Nephron (organoid): ENCODE measurements around the gene CHGA.

Experiments
- H3K27ac Mint-ChIP-seq, 3 experiments: 2 replicates each; pipeline ENCODE4 v1.8.0; 2020; ENCODE audit warnings: mixed read lengths in 3 of 3, mild to moderate bottlenecking in 2 of 3, moderate library complexity in 1 of 3
- H3K27me3 Mint-ChIP-seq: 2 replicates; pipeline ENCODE4 v1.8.0; 2021; ENCODE audit warnings: low read depth, mild to moderate bottlenecking, moderate library complexity, mixed read lengths
- H3K36me3 Mint-ChIP-seq: 2 replicates; pipeline ENCODE4 v1.8.0; 2020; ENCODE audit warnings: low read depth, mixed read lengths
- H3K4me1 Mint-ChIP-seq: 2 replicates; pipeline ENCODE4 v1.8.0; 2020; ENCODE audit warnings: mixed read lengths
- H3K4me3 Mint-ChIP-seq, 3 experiments: 2 replicates each; pipeline ENCODE4 v1.8.0; 2020; ENCODE audit warnings: mild to moderate bottlenecking in 3 of 3, mixed read lengths in 3 of 3, moderate library complexity in 2 of 3
- H3K9me3 Mint-ChIP-seq: 2 replicates; pipeline ENCODE4 v1.8.0; 2020; ENCODE audit warnings: mixed read lengths
- TF ChIP-seq, protein P1 (sequence below), 3 experiments: fragments of 200-600 bp; sonication (generic); IDR thresholded peaks; one replicate each; pipeline ENCODE4 v1.5.0; 2021; ENCODE audit warnings: antibody characterized with exemption in 3 of 3; ENCODE audit not compliant: unreplicated experiment in 3 of 3

Gene CHGA

DNA sequence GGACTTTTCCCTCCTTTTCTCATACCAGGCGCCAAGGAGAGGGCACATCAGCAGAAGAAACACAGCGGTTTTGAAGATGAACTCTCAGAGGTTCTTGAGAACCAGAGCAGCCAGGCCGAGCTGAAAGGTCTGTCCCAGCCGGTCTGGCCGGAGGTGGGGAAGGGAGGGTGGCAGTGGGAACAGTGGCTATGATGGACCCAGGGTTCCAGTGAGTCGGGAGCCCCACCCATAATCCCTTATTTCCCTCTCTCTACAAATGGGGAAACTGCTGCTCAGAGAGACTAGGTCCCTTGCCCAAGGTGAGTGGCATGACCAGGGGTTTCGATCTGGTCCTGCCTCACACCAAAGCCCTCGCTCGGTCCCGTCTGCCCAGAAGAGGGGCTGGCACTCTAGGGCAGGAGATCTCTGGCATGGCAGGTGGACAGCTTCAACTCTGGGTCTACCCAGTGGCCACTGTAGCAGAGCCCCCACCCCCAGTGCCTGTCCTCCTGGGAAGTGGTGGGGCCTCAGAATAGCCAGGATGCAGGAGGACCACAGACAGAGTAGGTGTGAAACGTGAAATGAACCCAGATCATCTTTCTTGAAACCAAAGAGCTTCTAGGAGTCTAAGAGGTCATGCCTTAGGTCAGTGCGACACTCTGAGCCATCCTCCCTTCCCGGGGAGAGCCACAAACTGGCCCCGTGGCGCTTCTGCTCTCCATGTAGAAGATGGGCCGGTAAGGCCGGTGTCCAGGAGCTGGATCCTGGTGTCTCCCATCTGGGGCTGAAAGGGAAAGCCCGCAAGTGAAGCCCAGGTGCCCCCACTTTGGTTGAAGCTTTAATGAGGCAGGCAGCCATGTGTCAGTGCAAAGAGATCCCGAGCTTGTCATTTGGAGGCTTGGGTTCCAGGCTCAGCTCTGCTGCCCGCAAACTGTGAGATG lies 7.0 kb downstream of the CHGA start:
- no peak overlapping the region for H3K27ac Mint-ChIP-seq
- TF ChIP-seq, protein P1, sequence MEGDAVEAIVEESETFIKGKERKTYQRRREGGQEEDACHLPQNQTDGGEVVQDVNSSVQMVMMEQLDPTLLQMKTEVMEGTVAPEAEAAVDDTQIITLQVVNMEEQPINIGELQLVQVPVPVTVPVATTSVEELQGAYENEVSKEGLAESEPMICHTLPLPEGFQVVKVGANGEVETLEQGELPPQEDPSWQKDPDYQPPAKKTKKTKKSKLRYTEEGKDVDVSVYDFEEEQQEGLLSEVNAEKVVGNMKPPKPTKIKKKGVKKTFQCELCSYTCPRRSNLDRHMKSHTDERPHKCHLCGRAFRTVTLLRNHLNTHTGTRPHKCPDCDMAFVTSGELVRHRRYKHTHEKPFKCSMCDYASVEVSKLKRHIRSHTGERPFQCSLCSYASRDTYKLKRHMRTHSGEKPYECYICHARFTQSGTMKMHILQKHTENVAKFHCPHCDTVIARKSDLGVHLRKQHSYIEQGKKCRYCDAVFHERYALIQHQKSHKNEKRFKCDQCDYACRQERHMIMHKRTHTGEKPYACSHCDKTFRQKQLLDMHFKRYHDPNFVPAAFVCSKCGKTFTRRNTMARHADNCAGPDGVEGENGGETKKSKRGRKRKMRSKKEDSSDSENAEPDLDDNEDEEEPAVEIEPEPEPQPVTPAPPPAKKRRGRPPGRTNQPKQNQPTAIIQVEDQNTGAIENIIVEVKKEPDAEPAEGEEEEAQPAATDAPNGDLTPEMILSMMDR (IDR thresholded peaks at IDR 0.05; ENCODE audit: unreplicated experiment in 3 of 3) = no peak
- peaks cover 21% of the 10 kb centered on the region for H3K27me3 Mint-ChIP-seq
- no peaks in the 10 kb centered on the region for H3K9me3 Mint-ChIP-seq
- H3K36me3 Mint-ChIP-seq = no peaks in the 10 kb centered on the region
- H3K4me1 Mint-ChIP-seq = peaks cover 8% of the 10 kb centered on the region
- H3K4me3 Mint-ChIP-seq = no peak overlapping the region

DNA sequence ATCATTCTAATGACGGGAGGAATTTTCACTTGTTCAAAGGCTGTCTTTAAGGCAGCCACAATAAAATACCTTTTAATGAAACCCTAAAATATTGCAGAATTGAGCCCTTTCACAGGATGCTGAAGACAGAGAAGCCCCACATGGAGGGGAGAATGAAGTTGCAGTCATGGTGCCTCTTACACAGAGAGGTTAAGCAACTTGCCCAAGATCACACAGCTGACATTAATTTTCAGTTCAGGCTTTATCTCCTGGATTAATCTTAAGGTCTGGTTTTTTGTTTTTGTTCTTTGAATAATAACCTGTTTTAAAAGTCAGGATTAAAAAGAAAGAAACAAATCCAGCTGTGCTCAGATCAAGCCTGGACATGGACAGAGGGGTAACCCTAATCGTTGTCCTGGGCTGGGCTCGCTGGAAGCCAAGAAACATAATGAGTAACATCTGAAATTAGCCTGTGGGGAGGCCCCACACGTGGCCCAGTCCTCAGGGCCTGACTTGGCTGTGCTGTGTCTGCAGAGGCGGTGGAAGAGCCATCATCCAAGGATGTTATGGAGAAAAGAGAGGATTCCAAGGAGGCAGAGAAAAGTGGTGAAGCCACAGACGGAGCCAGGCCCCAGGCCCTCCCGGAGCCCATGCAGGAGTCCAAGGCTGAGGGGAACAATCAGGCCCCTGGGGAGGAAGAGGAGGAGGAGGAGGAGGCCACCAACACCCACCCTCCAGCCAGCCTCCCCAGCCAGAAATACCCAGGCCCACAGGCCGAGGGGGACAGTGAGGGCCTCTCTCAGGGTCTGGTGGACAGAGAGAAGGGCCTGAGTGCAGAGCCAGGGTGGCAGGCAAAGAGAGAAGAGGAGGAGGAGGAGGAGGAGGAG lies 8.0 kb downstream of the CHGA start:
- H3K4me3 Mint-ChIP-seq = no peak overlapping the region
- TF ChIP-seq, protein P1 (IDR thresholded peaks at IDR 0.05; ENCODE audit: unreplicated experiment in 3 of 3) = no peak
- H3K9me3 Mint-ChIP-seq = no peaks in the 10 kb centered on the region
- H3K27me3 Mint-ChIP-seq = peaks cover 12% of the 10 kb centered on the region
- H3K36me3 Mint-ChIP-seq = no peaks in the 10 kb centered on the region
- no peak overlapping the region for H3K27ac Mint-ChIP-seq
- H3K4me1 Mint-ChIP-seq = peaks cover 8% of the 10 kb centered on the region

DNA sequence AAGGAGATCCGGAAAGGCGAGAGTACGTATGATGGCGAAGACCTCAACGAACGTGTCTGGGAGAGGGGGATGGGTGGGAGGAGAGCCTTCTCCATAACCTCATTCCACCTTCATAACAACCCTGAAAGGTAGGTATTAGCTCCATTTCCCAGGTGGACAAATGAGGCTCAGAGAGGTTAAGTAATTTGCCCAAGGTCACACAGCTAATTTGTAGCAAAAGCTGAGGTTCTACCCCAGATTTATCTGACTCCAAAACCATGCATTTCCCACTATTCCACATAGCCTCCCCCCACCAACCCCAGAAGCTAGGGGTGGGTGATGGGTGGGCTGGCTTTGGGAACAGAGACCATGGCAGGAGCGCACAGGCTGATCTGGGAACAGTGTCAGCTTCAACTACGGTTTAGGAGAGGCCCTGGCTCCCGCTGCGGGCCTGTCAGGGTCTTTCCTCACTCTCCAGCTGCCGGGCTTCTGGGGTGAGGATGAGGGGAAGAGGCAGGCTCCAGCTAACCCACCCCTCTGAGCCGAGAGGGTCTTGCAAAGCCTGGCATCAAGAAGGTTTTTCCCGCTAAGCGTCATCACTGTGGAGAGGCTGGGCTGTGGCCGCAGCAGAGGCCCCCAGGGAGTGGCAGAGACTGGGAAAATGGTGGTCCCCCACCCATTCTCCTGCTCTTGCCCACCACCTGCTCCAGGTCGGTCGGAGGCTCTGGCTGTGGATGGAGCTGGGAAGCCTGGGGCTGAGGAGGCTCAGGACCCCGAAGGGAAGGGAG lies 8.9 kb downstream of the CHGA start:
- H3K9me3 Mint-ChIP-seq = no peaks in the 10 kb centered on the region
- H3K4me3 Mint-ChIP-seq = no peak overlapping the region
- peaks cover 11% of the 10 kb centered on the region for H3K27me3 Mint-ChIP-seq
- no peak overlapping the region for H3K27ac Mint-ChIP-seq
- peaks cover 8% of the 10 kb centered on the region for H3K4me1 Mint-ChIP-seq
- TF ChIP-seq, protein P1 (IDR thresholded peaks at IDR 0.05; ENCODE audit: unreplicated experiment in 3 of 3) = no peak
- H3K36me3 Mint-ChIP-seq = no peaks in the 10 kb centered on the region

DNA sequence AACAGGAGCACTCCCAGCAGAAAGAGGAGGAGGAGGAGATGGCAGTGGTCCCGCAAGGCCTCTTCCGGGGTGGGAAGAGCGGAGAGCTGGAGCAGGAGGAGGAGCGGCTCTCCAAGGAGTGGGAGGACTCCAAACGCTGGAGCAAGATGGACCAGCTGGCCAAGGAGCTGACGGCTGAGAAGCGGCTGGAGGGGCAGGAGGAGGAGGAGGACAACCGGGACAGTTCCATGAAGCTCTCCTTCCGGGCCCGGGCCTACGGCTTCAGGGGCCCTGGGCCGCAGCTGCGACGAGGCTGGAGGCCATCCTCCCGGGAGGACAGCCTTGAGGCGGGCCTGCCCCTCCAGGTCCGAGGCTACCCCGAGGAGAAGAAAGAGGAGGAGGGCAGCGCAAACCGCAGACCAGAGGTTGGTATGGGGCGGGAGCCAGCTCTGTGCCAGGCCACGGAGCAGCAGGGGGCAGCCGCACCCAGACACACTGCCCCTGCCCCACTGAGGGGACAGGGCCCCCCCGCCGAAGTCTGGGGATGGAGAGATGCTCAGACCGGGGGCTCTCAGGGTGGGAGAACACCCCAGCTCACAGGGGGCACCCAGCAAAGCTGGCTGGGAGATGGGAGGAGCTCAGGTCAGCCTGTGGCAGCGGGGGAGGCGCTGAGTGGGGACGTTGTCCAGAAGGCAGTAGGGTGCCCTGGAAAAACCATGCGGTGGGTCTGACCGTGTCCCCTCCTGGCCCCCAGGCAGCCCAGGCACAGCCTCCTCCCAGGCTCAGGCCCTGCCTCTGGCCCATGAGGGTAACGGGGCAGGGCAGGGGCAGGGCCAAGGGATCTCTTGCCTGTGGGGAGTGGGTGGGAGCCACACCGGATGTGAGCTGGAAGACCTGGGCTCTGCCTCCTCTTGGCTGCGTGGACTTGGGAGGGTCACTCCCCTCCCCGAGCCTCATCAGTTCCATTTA lies 9.8 kb downstream of the CHGA start:
- no peak overlapping the region for H3K27ac Mint-ChIP-seq
- H3K4me1 Mint-ChIP-seq = peaks cover 8% of the 10 kb centered on the region
- H3K9me3 Mint-ChIP-seq = no peaks in the 10 kb centered on the region
- peaks cover 3% of the 10 kb centered on the region for H3K27me3 Mint-ChIP-seq
- no peak overlapping the region for H3K4me3 Mint-ChIP-seq
- TF ChIP-seq, protein P1 (IDR thresholded peaks at IDR 0.05; ENCODE audit: unreplicated experiment in 3 of 3) = no peak
- H3K36me3 Mint-ChIP-seq = no peaks in the 10 kb centered on the region

DNA sequence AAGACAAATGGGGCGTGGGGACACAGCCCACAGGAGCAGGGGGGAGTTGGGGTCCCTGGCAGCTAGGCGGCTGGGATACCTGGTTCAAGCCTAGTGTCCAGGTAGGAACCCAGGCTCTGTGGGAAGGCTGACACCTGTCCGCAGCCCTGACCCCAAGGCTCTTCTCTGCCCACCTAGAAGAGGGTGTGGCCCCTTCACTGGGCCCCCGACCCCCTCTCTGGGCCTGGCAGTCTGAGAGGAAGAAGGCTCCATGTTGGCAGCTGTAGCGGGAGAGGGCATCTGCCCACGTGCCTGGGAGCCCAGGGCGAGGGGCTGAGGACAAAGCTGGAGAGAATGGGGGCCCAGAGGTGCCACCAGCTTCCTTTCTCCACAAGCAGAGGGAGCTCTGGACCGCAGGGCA lies 10.5 kb downstream of the CHGA start:
- H3K27me3 Mint-ChIP-seq = no peaks in the 10 kb centered on the region
- no peaks in the 10 kb centered on the region for H3K36me3 Mint-ChIP-seq
- no peak overlapping the region for H3K27ac Mint-ChIP-seq
- TF ChIP-seq, protein P1 (IDR thresholded peaks at IDR 0.05; ENCODE audit: unreplicated experiment in 3 of 3) = no peak
- peaks cover 8% of the 10 kb centered on the region for H3K4me1 Mint-ChIP-seq
- no peak overlapping the region for H3K4me3 Mint-ChIP-seq
- H3K9me3 Mint-ChIP-seq = no peaks in the 10 kb centered on the region
